NCI-H2029 treated with DMSO at 0.1 percent for 48 hours (cell line): ENCODE results near the gene NLGN3.

Experiments used
- DNase-seq: peaks from one replicate; lab custom pipeline; 2025; lab: John Stamatoyannopoulos, UW

The NLGN3 gene

DNA sequence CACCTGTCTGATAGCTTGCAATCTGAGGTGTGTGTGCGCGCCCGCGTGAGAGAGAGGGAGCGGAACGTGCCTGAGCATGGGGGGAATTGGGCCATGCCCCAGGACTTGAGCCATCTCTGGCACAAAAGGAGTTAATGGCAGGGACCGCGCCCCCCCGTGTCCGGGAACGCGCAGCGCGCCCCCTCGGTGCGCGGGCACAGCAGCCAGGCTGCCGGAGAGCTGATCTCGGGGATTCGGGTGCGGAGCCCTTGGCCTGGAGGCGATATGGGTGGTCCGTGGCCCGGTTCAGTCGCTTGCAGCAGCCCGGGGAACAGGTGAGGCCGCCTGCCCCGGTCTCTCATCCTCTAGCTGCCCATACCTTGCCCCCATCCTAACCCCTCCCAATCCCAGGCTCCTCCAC lies at the start of gene NLGN3:
NLGN3 (plus strand) TSS at position 191 of the 400 bp plus-strand sequence. CDS start 2,909 bp downstream, outside the sequence.
- DNase-seq = no peak

DNA sequence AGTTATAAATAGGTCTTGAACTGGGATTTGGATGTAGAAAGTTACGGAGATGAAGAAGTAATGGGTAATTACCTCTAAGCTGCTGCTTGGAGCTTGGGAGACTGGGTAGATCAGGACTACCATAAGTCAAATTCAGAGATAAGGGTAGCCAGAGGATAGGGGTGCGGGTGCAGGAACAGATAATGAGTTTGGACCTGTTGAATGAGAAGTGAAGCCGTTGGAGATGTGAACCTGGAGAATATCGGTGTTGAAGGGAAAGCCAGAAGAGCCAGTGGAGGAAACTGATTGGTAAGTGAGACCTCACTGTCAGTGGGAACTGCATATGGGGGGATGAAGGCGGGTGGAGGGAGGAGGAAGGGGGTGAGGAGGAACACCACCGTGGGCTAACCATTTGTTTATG lies 49.6 kb upstream of the NLGN3 start:
- DNase-seq = no peak

DNA sequence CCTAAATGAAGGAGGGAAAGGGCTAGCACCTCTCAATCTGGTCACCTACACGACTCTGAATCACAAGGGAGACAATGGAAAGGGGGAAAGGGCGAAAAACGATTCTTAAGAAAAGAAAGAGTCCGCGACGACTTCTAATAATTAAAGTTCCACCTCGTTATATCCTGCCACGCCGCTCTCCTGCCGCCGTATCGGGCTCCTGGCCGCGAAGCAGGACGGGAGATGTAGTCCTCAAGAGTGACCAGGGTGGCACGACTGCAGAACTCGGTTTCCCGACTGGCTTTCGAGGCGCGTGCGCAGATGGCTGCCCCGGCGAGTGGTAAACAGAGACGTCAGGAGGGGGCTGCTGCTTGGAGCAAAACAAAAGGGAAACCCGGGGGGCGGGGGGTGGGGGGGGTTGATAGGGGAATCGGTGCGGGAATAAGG lies 49.1 kb upstream of the NLGN3 start, which contains the start of gene FOXO4:
FOXO4 (plus strand) TSS at position 297 of the 426 bp plus-strand sequence. CDS start 678 bp downstream, outside the sequence.
- DNase-seq = peak; percentile 30

DNA sequence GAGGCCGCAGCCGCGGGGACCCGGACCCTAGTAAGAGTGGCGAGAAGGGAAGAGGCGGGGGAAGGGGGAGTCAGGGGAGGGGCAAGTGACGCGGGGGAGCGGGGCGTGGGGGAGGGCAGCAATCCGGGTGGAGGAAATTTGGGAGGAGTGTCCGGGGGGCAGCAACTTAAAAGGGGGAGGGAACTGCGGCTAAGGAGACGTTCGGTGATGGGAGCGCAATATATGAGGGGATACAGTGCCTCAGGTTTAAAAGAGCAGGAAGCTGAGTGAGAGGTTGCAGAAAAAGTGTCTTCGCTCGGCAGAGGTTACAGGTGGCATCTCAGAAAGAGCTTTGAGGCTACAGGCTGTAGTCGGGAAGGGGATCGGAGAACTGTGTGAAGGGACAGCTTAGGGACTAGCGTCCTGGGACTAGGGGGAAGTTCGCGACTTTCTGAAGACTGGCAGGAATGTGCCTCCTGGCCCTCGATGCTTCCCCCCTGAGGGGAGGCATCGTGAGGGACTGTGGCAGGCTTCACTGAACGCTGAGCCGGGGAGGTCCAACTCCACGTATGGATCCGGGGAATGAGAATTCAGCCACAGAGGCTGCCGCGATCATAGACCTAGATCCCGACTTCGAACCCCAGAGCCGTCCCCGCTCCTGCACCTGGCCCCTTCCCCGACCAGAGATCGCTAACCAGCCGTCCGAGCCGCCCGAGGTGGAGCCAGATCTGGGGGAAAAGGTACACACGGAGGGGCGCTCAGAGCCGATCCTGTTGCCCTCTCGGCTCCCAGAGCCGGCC lies 48.5 kb upstream of the NLGN3 start:
- DNase-seq = no peak

DNA sequence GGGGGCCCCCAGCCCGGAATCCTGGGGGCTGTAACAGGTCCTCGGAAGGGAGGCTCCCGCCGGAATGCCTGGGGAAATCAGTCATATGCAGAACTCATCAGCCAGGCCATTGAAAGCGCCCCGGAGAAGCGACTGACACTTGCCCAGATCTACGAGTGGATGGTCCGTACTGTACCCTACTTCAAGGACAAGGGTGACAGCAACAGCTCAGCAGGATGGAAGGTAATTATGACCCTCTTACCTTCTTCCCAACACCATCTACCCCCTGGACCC lies 47.9 kb upstream of the NLGN3 start:
- DNase-seq = no peak

DNA sequence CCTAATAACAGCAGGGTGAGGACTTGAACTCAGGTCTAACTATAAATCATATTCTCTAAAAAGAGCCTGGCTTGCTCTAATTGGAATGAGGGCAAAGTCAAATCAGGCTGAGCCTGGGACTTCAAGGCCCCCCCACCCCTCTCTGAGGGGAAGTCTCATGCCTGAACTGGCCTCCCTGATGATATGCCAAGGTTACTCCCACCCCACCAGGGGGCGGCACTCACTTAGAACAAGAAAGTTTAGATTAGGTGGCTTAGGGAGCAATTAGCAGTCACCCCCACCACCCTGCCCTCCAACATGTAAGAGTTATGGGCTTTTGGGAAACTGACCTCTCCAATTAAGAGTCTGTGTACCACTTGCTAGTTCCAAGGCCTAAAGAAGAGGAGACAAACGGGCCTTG lies 46.3 kb upstream of the NLGN3 start:
- no peak for DNase-seq

DNA sequence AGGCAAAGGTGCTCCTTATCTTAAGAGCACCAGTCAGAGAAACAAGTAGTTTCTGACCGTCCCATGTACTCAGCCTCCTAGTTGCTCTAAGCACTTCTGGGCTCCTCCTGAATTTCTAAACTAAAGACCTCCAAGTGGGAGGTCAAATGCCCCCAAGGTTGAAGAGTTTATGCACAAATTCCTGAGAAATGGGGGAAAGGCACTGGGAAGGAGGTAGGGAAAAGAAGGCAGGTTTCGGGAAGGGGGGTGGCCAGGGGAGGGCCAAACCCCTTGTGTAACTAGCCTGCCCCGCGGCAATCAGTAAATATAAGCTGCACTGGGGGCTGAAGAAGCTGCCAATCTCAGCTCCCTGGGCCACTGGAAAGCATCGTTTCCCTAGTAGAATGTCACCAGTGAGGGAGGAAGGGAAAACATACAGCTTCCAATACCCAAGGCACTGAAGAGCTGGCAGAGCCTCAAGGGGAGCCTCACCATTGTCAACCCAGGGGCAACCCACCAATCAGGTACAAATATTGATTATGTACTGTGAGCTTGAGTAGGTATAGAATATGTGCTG lies 45.6 kb upstream of the NLGN3 start:
- DNase-seq = no peak

DNA sequence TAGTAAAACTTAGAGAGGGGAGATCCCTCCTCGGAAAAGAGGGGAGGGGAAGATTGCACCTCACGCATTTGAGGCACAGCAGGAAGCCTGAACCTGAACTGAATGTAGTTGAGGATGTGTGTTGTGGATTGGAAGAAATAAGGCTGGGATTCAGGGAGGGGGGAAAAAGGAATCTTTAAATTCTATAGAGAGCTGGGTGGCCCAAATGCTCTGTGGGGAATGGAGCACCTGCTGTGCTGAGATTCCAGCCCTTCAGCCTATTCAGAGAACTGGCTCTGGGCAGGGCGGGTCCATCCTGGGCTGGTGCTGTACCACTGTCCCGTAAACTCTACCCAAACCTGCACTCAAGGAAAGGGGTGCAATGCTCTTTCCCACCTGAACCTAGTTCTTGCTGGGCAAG lies 44.9 kb upstream of the NLGN3 start:
- no peak for DNase-seq

DNA sequence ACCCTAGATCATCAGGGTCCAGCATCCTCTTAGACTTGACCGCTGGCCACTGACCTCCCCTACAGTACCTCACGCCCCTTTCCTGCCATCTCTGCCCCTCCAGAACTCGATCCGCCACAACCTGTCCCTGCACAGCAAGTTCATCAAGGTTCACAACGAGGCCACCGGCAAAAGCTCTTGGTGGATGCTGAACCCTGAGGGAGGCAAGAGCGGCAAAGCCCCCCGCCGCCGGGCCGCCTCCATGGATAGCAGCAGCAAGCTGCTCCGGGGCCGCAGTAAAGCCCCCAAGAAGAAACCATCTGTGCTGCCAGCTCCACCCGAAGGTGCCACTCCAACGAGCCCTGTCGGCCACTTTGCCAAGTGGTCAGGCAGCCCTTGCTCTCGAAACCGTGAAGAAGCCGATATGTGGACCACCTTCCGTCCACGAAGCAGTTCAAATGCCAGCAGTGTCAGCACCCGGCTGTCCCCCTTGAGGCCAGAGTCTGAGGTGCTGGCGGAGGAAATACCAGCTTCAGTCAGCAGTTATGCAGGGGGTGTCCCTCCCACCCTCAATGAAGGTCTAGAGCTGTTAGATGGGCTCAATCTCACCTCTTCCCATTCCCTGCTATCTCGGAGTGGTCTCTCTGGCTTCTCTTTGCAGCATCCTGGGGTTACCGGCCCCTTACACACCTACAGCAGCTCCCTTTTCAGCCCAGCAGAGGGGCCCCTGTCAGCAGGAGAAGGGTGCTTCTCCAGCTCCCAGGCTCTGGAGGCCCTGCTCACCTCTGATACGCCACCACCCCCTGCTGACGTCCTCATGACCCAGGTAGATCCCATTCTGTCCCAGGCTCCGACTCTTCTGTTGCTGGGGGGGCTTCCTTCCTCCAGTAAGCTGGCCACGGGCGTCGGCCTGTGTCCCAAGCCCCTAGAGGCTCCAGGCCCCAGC lies 43.8 kb upstream of the NLGN3 start:
- no peak for DNase-seq

DNA sequence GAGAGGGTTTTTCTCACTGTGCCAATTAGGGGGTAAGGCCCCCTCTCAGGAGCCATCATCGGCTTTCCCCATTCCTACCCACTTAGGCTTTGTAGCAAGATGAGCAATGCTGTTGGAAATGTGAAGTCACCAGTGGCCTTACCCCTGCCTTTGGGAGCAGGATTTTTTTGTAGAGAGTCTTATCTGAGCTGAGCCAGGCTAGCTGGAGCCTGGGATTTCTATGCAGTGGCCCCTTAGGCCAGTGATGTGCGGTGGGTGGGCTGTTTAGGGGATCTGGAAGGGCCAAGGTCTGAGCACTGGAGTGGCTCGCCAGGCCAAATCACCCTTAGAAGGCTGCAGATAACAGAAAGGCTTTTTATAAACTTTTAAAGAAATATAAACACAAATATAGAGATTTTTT lies 42.3 kb upstream of the NLGN3 start:
- DNase-seq = no peak

DNA sequence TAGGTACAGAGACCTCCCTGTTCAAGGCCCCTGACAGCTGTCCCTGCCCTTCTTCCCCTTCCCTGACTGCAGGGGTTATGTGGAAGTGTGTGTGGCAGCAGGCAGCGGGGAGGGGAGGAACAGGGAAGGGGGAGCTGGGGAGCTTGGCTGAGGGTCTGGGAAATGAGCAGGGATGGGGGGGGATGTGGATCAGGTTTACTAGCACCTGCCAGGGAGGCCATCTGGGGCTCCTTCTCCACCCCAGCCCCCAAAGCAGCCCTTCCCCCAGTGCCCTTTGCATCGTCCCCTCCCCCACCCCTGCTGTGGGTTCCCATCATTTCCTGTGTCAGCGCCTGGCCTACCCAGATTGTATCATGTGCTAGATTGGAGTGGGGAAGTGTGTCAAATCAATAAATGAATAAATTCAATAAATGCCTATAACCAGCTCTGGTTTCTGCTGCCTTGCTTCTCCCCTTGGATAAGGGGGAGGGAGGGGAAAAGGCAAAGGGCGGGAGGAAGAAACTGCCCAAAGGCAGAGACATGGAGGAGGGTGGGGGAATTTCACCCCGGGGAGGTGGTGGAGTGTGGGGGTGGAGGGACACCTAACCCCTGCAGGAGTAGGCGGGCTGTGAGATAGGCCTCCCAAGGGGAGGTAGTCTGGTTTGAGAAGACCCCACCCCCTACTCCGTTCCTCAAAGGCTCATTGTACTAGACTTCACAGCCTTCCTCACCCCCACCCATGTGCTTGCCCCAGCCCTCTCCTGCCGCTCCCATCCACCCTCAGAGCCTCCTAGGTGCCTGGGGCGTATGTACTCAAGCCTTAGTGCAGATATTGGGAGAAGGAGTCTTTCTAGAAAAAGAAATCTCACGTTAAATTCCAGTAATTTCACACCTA lies 41.3 kb upstream of the NLGN3 start:
- DNase-seq = no peak

DNA sequence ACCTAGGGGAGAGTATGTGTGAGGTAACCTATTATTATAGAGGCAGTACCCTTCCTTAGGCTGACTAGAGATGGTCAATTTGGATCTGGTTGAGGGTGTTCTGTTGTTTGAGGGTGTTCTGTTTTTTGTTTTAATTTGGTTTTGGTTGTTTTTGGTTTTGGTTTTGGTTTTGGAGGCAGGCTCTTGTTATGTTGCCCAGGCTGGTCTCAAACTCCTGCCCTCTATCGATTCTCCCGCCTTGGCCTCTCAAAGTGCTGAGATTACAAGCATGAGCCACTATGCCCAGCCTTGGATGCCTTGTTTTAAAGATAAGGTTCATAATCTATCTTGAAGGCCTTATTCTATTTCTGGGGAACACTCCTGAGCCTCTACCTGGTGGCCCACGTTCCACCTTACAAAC lies 39.0 kb upstream of the NLGN3 start:
- no peak for DNase-seq

DNA sequence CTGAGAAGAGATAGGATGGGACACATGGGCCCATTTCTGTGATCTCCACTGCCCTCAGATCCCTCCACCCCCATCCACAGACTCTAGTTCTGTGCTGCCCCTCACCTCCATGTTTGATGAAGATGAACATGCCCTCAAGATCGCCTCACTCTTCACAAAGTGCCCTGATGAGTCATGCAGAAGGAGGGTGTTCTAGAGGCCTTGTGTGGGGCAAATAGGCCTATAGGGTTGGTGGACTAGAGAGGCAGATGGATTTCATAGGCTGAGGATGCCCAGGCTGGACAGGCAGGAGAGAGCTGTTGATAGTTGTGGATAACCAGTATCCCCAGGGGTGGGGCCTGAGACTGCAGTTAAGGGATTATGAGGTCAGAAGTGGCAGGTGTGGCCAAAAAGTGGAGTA lies 38.2 kb upstream of the NLGN3 start, which contains the start of gene CXorf65:
CXorf65 (minus strand) TSS at position 314 of the 400 bp plus-strand sequence; CDS start at position 130, 184 bp downstream.
- DNase-seq = no peak

DNA sequence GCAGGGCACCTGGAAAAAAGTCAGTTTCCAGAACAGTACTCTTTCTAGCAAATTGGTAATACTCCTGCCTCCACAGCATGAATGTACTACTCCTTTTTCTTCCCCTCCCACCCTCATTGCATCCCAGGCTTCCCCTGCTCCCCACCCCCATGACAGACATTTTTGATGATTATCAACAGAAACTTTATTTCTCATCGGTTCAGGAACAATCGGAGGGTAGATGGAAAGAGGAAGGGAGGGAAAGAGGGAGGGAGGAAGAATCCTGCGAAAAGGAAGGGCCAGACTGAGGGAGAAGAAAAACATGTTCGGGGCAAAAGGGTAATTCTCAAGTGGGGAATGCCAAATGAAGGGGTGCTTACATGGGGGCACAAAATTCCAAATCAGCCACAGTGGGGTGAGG lies 37.4 kb upstream of the NLGN3 start:
- DNase-seq = no peak

DNA sequence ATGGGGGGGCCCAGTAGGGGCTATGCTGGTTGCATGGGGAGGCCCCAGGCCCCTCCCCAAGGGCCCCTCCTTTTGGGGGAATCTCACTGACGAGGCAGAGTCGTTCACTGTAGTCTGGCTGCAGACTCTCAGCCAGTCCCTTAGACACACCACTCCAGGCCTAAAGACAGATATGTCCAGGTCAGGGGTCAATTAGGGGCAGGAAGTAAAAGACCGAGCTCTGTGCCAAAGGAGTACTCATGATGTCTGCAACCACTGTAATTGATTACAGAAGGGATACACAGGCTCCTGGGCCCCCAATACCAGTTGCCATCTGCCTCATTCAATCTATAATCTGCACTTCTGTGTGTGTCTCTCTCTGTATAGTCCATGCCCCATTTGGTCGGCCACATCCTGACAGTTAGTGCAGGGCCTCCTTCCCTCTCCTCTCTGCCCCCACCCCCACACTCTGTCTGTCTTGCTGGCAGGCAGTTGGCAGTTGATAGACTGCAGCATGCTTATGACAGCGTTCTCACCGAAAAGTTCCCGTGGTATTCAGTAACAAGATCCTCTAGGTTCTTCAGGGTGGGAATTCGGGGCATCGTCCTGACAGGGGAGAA lies 36.8 kb upstream of the NLGN3 start:
- DNase-seq = no peak

DNA sequence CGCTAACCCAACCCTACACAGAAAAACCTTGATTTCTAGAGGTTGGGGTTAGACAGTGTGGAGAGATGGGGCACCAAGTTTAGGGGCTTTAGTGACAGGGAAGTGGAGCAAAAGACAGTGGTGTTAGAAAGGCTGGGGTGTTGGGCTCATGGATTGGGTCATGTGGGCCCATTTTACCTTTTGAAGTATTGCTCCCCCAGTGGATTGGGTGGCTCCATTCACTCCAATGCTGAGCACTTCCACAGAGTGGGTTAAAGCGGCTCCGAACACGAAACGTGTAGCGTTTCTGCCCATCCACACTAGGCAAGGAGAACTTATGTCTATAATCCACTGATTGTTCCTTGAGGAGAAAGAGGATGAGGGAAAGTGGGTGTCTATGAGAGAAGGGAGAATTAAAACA lies 35.6 kb upstream of the NLGN3 start:
- DNase-seq = no peak

DNA sequence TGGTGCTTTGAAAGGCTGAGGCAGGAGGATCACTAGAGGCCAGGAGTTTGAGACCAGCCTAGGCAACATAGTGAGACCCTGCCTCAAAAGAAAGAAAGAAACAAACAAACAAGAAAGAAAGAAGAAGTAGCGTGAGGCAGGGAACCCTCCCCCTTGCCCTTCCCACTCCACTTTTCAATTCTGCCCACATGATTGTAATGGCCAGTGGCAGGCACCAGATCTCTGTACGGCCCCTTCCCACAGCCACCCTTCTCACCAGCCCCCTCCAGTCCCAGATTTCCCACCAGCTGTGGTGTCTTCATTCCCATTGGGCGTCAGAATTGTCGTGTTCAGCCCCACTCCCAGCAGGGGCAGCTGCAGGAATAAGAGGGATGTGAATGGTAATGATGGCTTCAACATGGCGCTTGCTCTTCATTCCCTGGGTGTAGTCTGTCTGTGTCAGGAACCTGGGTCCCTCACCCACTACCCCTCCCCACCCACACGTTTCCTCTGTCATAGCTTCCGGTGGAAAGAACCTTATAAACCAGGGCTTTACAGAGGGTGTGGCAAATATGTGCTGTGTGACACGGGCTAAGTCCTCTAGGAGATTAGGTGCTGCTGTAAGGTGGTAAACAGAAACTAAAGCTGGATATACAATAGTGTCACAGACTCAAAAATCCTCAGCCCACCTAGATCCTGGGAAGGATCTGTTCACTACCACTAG lies 33.3 kb upstream of the NLGN3 start, which contains the start of gene IL2RG:
IL2RG (minus strand) TSS at position 437 of the 703 bp plus-strand sequence; CDS start at position 399, 38 bp downstream.
- no peak for DNase-seq

DNA sequence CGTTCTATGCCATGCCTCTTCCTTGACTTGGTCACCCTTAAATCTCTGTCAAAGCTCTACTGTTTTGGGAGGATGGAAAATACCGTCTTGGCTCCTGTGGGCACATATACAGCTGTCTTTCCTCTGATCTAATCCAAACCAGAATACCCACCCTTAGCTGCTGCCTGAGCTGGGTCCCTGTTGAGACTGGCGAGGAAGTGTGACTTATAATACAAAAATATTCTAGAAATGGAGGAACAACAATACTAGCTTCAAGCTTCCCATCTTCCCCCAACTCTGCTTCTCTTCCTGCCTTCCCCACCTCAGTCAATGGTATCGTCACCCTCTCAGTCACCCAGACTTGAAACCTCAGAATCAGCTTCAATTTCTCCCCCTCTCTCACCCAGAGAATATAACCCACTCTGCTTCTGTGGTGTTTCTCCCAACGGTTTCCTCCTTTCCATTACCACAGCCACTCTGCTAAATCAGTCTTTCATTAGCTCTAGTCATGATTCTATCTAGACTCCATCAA lies 32.7 kb upstream of the NLGN3 start:
- no peak for DNase-seq

DNA sequence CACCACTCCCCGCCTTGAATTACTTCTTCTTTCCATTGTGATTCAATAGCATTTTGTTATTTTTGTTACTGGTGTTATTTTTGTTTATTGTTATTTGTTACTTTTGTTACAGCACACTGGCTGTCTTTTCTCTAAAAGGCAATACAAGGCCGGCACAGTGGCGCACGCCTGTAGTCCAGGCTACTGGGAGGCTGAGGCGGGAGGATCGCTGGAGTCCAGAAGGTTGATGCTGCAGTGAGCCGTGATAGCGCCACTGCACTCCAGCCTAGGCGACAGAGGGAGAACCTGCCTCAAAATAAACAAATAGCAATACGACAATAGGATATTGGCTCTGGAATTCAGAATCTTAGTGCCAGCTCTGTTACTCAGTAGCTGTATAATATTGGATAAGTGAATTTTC lies 27.3 kb upstream of the NLGN3 start:
- no peak for DNase-seq
